Nucleus accumbens (tissue), 56 donors: ENCODE results near the gene ALG14.
"Not testable (repeated sequence)": the region's sequence is repeated elsewhere in the genome, so short reads cannot be mapped to it uniquely, and the experiment has no call there.

Source experiments
- DNase-seq, 56 donors: peaks; one replicate each; lab custom pipeline; 2025; lab: John Stamatoyannopoulos, UW

Gene ALG14

GRCh38 chr1:95072532-95073419, at the start of gene ALG14:
ALG14 (minus strand) TSS chr1:95072951; CDS start chr1:95072898, 53 bp downstream.
- peak; percentile 50 to 99 (median 92) for DNase-seq

- DNase-seq: no peak
These were observed 49.5 kb upstream of the ALG14 start for GRCh38 chr1:95122151-95122697.

GRCh38 chr1:95119273-95119672, 46.5 kb upstream of the ALG14 start:
- no peak for DNase-seq

GRCh38 chr1:95118710-95119109, 46.0 kb upstream of the ALG14 start:
- DNase-seq: no peak

GRCh38 chr1:95118067-95118499, 45.3 kb upstream of the ALG14 start:
- peak in 3 of 56 donors; percentile 8 to 26 (median 15) for DNase-seq

GRCh38 chr1:95117207-95118066, 44.7 kb upstream of the ALG14 start, which contains the start of gene TLCD4:
TLCD4 (plus strand) TSS chr1:95117355; CDS start chr1:95143902, 26,547 bp downstream.
- DNase-seq: peak in 47 of 56 donors; percentile 11 to 75 (median 57)

- peak in 47 of 56 donors; percentile 18 to 79 (median 48) for DNase-seq
These were observed 43.9 kb upstream of the ALG14 start for GRCh38 chr1:95116580-95117206.

- DNase-seq: no peak
These were observed 43.0 kb upstream of the ALG14 start for GRCh38 chr1:95115708-95116137.

GRCh38 chr1:95113684-95114083, 40.9 kb upstream of the ALG14 start:
- DNase-seq: no peak

GRCh38 chr1:95111014-95111413, 38.3 kb upstream of the ALG14 start:
- no peak for DNase-seq

GRCh38 chr1:95108792-95109191, 36.0 kb upstream of the ALG14 start:
- DNase-seq: no peak

GRCh38 chr1:95098196-95098595, 25.4 kb upstream of the ALG14 start:
- no peak for DNase-seq

GRCh38 chr1:95097426-95097825, 24.7 kb upstream of the ALG14 start:
- no peak for DNase-seq

- DNase-seq: no peak
These were observed 23.6 kb upstream of the ALG14 start for GRCh38 chr1:95096218-95096841.

GRCh38 chr1:95095833-95096217, 23.1 kb upstream of the ALG14 start:
- no peak for DNase-seq

- no peak for DNase-seq
These were observed 22.2 kb upstream of the ALG14 start for GRCh38 chr1:95094923-95095322.

GRCh38 chr1:95093296-95093695, 20.5 kb upstream of the ALG14 start:
- DNase-seq: no peak

GRCh38 chr1:95092891-95093290, 20.1 kb upstream of the ALG14 start:
- DNase-seq: not testable (repeated sequence)

GRCh38 chr1:95091290-95091689, 18.5 kb upstream of the ALG14 start:
- DNase-seq: not testable (repeated sequence)
